Measurements from ENCODE around the gene PAX8. TPM values are rescaled to one million over a fixed set of nuclear protein-coding genes. Genes with fewer than 3 reads are reported as not detected.

PAX8 gene
- total RNA-seq, 1 donor from 2014 or later: 1.4 TPM

Other genes with a start within 250 kb of the PAX8 start
- gene IL36B, start 226.1 kb downstream of the PAX8 start, total RNA-seq (ENCODE audit: unreplicated experiment): not detected
- not detected for gene IL36RN, start 219.7 kb downstream of the PAX8 start, total RNA-seq (ENCODE audit: unreplicated experiment)
- not detected for gene IL1F10, start 211.0 kb downstream of the PAX8 start, total RNA-seq (ENCODE audit: unreplicated experiment)
- not detected for gene IL1RN, start 151.3 kb downstream of the PAX8 start, total RNA-seq (ENCODE audit: unreplicated experiment)
- 1.2 TPM for gene PSD4, start 105.0 kb downstream of the PAX8 start, total RNA-seq (ENCODE audit: unreplicated experiment)
- 29.1 TPM for gene ZNG1B, start 158.8 kb upstream of the PAX8 start, total RNA-seq (ENCODE audit: unreplicated experiment)
- 0.44 TPM for gene FOXD4L1, start 219.7 kb upstream of the PAX8 start, total RNA-seq (ENCODE audit: unreplicated experiment)